ENCODE results near the gene KCNH2. TPM values are rescaled to one million over a fixed set of nuclear protein-coding genes. Genes with fewer than 3 reads are reported as not detected.

The KCNH2 gene
- total and polyA plus RNA-seq, 2 experiments from 2014 or later = 2.6 to 14.7 TPM

- no peak for TF ChIP-seq POLR2AphosphoS5 (IDR thresholded peaks at IDR 0.05; ENCODE audit: low read depth)
- TF ChIP-seq STAT1 (IDR thresholded peaks at IDR 0.05; ENCODE audit: unreplicated experiment) = no peak
- peak; percentile 6 for TF ChIP-seq EZH2 (IDR thresholded peaks at IDR 0.05; ENCODE audit: low read depth, unreplicated experiment)
- TF ChIP-seq, protein P1, sequence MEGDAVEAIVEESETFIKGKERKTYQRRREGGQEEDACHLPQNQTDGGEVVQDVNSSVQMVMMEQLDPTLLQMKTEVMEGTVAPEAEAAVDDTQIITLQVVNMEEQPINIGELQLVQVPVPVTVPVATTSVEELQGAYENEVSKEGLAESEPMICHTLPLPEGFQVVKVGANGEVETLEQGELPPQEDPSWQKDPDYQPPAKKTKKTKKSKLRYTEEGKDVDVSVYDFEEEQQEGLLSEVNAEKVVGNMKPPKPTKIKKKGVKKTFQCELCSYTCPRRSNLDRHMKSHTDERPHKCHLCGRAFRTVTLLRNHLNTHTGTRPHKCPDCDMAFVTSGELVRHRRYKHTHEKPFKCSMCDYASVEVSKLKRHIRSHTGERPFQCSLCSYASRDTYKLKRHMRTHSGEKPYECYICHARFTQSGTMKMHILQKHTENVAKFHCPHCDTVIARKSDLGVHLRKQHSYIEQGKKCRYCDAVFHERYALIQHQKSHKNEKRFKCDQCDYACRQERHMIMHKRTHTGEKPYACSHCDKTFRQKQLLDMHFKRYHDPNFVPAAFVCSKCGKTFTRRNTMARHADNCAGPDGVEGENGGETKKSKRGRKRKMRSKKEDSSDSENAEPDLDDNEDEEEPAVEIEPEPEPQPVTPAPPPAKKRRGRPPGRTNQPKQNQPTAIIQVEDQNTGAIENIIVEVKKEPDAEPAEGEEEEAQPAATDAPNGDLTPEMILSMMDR (conservative IDR thresholded peaks at IDR 0.05; ENCODE audit: low read depth in 2 of 2) = no peak
- H3K27ac ChIP-seq (ENCODE audit: low read depth) = no peak overlapping the region
- H3K79me2 ChIP-seq (replicated peaks; ENCODE audit: insufficient read depth) = no peaks in the 10 kb centered on the region
- peaks cover 48% of the 10 kb centered on the region for H3K4me1 ChIP-seq (ENCODE audit: insufficient read depth)
- H3K36me3 Mint-ChIP-seq (ENCODE audit: low read depth) = no peaks in the 10 kb centered on the region; the same call in 2 of the 3 replicates
- peaks cover 41% of the 10 kb centered on the region for H3K27me3 Mint-ChIP-seq (ENCODE audit: insufficient read depth, low read depth, poor library complexity)
- peak overlapping the region; percentile 89 for H3K4me3 Mint-ChIP-seq
- no peak for ATAC-seq
- H3K4me3 ChIP-seq = peak overlapping the region; percentile 82
- no peaks in the 10 kb centered on the region for H4K20me1 ChIP-seq (replicated peaks; ENCODE audit: insufficient read depth)
- no peaks in the 10 kb centered on the region for H3F3A ChIP-seq (replicated peaks; ENCODE audit: low read depth)
- no peaks in the 10 kb centered on the region for H3K36me3 ChIP-seq (ENCODE audit: insufficient read depth)
- H2AFZ ChIP-seq = no peak overlapping the region
- peaks cover 52% of the 10 kb centered on the region for H3K27me3 ChIP-seq (ENCODE audit: insufficient read depth)
- peaks cover 3% of the 10 kb centered on the region; the same call in 2 of the 3 replicates for H3K9me3 Mint-ChIP-seq
- H3K4me2 ChIP-seq = peak overlapping the region; percentile 90
- no peaks in the 10 kb centered on the region for H3K9me2 ChIP-seq (ENCODE audit: insufficient read depth)
- H3K4me1 Mint-ChIP-seq = peaks cover 58% of the 10 kb centered on the region
- no peak overlapping the region for H3K27ac Mint-ChIP-seq
- peak; percentile 39 for DNase-seq (ENCODE audit: low spot score)
Measured at GRCh38 chr7:150977382-150978125, 567 bp downstream of the KCNH2 start.

DNA sequence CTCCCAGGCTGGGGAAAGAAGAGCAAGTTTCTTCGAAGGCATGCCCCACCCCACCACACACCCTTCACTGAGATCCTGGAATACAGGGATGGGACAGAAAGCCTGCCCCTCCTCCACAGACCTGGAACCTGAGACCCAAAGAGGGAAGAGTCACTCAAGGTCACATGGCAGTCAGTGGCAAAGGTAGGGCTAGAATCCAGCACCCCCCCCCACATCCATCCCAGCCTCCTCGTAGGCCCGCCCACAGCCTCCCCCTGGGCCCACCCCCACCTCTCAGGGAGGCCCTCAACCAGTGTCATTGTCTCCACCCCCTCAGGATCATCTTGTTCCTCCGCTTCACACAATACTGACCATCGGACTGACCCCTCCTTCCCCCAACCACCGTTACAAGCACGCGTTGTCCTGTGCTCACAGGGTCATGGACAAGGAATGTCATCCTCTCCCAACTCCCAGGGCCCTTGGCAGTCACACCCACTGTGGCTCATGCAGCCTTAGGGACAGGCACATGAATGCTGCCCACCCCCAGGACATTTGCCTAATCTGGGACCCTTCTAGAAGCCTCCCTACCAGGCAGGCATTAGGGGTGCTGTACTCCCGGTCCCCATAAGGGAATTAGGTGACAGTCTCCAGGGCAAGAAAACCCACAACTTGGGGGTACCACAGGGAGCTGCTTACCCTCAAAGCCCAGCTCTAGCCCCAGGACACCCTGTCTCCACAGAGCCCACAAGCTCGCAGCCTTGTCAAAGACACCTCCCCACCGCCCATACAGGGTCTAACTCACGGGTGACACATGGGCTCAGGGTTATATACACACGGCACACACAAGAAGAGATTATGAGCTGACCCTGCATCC lies 1.4 kb downstream of the KCNH2 start:
- TF ChIP-seq, protein P1 (conservative IDR thresholded peaks at IDR 0.05; ENCODE audit: low read depth in 2 of 2) = no peak
- TF ChIP-seq EZH2 (IDR thresholded peaks at IDR 0.05; ENCODE audit: low read depth, unreplicated experiment) (peak; percentile 13), JUNB (IDR thresholded peaks at IDR 0.05; ENCODE audit: unreplicated experiment) (no peak)
- H3K4me2 ChIP-seq = peak overlapping the region; percentile 90
- H3K36me3 ChIP-seq (ENCODE audit: insufficient read depth) = no peaks in the 10 kb centered on the region
- H3K9me2 ChIP-seq (ENCODE audit: insufficient read depth) = no peaks in the 10 kb centered on the region
- no peaks in the 10 kb centered on the region for H4K20me1 ChIP-seq (replicated peaks; ENCODE audit: insufficient read depth)
- ATAC-seq = peak; percentile 4
- H3K4me1 ChIP-seq (ENCODE audit: insufficient read depth) = peaks cover 48% of the 10 kb centered on the region
- Mint-ChIP-seq H3K36me3 (ENCODE audit: low read depth) (no peaks in the 10 kb centered on the region; the same call in 2 of the 3 replicates), H3K27ac (no peak overlapping the region), H3K9me3 (peaks cover 3% of the 10 kb centered on the region; the same call in 2 of the 3 replicates), H3K4me3 (peak overlapping the region; percentile 89), H3K4me1 (peaks cover 58% of the 10 kb centered on the region), H3K27me3 (ENCODE audit: insufficient read depth, low read depth, poor library complexity) (peaks cover 38% of the 10 kb centered on the region)
- H2AFZ ChIP-seq = no peak overlapping the region
- DNase-seq (ENCODE audit: low spot score) = peak; percentile 74
- no peaks in the 10 kb centered on the region for H3F3A ChIP-seq (replicated peaks; ENCODE audit: low read depth)
- H3K4me3 ChIP-seq = peak overlapping the region; percentile 82
- H3K79me2 ChIP-seq (replicated peaks; ENCODE audit: insufficient read depth) = no peaks in the 10 kb centered on the region
- peaks cover 52% of the 10 kb centered on the region for H3K27me3 ChIP-seq (ENCODE audit: insufficient read depth)
- H3K27ac ChIP-seq (ENCODE audit: low read depth) = no peak overlapping the region

All from GM23338 (cell line).